HL-60/S4 (cell line): ENCODE results near the gene NREP.

ENCODE experiments used
- in situ Hi-C: fragments of 300-500 bp; cut with MboI; formaldehyde crosslinking; loops from 2 replicates; pipeline ENCODE4 v1.14.3; 2022; ENCODE audit warnings: low sequenced_read_pairs

Gene NREP

DNA sequence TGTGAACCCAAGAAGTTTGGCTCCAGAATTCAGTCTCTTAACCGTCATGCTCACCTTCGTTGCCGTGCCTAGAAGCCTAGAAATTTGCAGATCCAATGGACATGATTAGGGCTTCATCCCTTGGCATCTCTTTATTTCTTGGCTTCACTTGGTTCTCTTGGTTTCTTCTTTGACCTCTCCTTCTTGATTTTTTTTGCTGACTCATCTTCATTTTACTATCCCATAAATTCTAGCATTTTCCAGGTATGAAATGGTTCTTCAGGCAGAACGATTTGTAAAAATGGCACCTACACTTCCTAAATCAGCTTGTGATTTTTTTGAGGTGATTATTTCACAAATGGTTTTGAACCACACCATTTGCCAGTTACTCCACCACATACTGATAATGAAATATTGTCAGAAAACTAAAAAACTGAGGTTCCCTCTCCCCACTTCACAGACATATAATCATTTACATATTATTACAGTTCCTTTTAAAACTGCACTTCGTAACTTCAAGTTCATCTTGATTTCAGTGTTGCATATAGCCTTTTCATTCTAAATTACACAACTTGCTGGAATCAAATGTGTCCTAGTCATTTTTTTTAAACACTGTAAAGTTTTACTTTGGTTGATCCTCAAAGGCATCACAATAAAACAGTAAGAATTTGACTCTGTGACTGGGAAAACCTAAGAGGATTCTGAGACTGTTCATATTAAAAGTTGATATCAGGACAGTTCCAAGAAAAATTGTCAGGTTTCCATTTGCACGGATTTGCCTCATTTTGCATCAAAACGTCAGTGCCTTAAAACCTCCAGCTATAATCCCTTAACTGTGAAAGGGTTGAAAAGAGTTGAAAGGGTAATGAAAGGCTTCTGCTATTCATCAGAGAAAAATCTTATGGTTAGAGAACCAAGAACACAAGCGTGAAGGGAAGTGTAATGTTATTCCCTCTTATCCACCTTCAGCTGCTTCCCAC lies 8.9 kb upstream of the NREP start:
- in situ Hi-C loops = no loop called here

DNA sequence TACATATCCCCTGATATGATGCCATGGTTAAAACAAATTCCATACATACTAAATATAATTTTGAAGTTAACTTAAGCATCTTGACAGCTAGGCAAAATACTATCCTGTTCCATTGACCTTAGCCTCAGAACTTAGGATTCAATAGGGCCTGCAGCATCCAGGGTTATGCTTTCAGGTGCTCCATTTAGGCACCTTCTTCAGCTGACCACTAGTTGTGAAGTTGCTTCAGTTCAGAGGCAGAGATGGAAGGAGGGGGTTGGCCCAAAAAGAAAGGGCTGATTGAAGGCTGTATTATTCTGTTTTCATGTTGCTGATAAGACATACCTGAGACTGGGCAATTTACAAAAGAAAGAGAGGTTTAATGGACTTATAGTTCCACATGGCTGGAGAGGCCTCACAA lies 7.0 kb upstream of the NREP start:
- in situ Hi-C loops = no loop called here

DNA sequence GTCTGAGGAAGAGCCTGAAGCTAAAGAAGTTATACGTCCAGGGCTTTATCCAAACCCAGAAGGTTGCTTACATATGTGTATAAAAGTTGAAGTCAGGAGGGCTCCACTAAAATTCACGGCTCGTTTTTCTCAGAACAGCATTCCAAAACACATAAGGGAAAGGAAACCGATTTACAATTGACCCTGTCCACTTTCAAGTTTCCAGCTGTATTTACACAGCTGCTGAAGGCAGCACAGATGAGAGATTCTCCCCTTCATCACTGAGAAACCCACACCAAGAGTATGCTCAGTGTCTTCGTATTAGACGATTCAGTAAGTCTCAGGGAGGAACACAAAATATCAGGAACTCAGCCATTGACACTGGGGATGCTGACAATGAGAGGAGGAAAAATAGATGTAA lies 5.9 kb upstream of the NREP start:
- in situ Hi-C loops = no loop called here

DNA sequence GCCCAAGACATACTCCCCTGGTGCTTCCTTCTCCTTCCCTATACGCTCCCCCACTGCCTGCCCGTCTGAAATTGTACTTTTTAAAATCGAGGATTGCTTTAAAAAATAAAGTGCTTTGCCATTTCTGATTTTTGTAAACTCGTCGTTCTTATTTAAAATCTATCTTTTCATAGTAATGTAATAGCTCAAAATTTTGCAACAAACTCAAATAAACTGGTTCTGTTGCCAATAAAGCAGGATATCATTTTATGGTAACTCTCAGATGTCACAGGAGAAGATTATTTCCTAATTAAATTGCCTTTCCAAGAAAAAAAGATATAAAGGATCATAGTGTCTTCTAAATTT lies 1.3 kb upstream of the NREP start:
- in situ Hi-C loops = no loop called here

DNA sequence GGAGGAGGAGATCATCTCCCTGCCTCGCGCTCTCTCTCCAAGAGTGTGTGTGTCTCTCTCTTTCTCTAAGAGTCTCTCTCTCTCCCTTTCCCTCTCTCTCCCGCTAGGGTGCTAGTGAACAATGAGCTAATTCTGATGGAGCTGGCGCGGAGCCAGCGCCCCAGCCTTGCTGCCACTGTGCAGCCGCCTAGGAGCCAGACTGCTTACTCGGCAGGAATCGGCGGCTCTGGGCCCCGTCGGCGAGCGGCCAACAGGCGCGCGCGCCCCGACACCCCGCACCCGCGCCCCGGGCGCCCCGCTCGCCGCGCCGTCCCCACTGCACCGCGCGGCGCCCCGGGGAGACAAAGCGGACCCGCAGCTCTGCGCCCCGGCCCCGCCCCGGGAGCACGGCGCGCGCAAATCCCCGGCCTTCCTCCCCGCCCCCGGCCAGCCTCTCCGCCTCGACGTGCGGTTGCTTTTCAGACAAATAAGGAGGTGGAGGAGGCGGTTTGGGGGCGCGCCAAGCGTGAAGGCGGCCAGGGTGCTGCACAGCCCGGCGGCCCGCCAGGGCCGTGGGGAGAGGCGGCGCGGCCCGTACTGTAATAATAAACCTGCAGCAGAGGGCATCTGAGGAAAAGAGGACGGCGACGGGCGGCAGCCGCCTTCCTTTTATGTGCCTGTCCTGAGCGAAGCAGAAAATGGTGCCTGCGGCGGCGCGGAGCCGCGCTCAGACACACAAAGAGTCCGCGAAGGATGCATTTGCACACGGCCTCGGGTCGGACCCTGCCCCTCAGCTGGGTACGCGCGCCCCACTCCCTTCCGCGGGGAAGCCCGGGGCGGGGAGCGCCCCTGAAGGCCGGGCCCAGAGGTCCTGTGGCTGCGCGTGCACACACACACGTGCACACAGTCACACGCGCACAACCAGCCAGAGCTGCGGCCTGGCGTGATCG lies 625 bp upstream of the NREP start:
- in situ Hi-C loops = no loop called here

DNA sequence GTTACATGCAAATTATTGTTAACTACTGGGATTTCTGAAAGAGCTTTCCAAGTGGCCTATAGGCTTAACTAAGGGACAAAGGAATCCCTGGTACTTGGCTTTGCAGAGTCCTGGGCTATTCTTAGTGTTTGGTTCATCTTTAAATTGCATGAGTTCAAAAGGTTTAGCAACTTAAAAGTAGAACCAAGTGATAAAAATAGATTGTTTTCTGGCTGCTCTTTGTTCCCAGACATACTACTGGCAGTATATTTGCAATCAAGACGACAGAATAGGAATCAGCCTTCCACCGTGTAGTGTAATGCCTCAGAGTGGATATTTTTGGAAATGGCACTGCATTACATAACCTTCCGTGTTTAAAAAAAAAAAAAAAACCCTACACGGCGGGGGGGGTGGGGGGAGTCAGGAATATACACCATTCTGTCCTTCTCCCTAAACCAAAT lies 1.0 kb downstream of the NREP start:
- in situ Hi-C loops = no loop called here

DNA sequence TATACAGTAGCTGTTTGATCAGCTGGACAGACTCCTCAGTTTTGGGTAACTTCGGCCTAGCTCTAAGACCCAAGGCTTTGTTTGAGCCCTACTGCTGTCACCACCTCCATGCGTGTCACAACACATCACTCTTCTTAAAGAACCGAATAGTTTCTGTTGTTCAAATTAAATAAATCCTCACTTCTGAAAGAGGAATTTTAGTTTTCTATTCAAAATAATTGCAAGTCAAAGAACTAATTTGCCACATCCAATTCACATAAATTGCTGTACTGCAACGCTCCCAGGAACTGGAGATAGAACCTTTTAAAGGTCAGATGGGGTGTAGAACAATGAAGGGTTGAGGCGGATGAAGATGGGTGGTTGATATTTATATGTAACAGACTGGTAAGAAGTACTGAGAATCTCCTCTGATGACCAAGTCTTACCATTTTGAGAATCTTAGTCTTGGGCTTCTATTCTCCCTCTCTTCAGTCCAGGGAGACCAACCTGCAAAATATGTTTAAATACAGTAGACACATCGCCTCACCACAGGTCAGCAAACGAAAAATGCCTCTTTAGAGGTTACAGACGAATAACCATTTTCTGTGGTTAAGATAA lies 1.6 kb downstream of the NREP start:
- in situ Hi-C loops = no loop called here

DNA sequence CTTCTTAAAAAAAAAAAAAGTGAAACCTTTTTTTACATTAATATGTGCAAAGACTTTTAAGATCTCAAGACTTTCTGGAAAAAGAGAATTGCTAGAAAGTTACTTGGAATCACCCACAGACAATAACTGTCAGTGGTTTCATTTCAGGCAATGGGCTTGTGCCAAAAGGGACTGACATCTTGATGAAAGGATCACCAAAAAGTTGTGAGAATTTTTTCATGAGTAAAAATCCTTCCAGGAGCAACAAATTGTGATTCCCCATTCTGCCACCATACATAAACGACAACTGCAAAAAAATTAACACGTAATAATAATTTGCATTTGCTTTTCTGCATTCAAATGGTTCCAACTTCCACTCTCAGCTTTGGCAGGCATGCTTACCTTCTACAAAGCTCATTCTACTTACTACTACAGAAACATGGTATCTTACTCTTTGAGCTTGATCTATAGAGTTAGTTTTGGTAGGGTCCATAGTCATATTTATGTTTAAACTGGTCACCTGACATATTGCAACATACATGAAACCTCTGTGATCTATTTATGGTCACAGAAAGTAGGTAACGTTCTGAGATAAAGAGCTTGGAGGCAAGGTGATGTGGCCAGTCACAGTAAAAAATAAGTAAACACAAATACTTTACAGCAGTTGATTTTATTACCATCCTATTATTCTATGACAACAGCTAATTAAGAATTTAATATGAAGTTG lies 3.0 kb downstream of the NREP start:
- in situ Hi-C loops = no loop called here

DNA sequence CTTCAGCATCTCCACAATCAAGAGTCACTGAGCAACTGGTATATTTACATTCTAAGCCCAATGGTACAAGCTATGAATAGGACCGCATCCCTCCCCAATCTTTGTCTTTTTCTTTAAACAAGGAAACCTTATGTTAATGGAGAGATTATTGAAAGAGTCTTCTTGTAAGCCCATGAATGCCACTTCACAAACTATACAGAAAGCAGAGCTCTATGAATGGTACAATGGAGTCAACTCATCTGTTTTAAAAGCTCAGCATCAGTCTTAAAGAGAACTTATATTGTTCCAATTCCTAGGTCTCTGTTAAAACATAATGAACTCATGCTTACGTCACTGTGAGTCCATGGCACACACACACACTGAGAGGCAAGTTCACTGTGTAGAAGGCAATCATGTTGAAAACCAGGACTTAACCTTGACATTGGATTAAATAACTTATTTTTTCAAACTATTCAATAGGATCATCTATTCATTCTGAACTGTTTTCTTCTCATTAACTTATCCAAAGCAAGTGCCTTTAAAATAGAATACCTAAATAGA lies 4.5 kb downstream of the NREP start:
- in situ Hi-C loops = no loop called here

DNA sequence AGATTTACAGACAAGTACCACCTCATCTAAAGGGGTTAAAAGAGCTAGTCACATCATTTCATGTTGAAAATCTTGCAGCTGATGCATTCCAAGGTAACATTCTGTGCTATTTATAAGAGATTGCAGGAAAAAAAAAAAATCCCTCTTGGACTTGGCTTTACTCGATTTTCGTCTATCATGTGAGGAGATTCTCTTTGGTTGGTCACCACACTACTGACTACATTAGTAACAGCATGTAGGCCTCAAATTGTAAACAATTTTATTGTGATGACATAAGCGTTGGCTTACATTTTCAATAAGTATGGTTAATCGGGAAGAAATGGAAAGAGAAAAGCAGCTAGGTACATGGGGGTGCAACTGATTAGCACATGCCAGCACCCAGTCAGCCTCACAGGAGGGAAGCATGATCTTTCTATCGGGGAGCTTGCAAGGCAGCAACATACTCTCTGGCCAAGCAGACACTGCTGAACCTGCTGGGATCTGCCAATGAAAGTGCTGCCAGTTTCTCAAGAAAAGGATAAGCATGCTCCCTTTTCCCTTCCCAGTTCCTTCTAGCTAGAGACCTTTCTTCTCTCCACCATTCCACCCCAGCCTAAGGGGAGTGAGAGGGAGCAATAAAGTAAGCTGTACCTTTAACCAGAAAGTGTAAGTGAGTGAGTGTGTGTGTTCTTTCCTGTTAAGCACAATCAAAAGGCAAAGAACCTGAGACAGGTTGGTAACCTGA lies 7.5 kb downstream of the NREP start:
- in situ Hi-C loops = no loop called here

DNA sequence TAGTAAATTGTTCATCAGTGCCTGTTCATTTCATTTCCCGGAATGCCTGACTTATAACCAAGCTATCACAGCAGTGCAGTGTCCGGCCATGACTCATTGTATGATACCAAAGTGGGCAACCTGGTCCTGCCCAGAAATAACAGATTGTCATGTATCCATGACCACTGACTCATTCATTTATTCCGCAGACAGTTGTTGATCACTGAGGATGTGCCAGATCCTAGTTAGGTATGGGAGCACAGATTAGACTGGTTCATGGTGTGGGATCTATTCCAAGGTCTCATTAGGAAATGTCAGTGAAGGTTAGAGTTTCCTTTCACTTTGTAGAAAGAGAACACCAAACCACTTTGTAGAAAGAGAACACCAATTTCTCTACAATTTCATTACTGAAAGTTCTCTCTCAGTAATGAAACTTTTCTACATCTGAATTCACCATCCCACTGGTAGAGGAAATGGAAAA lies 8.7 kb downstream of the NREP start:
- in situ Hi-C loops = no loop called here

DNA sequence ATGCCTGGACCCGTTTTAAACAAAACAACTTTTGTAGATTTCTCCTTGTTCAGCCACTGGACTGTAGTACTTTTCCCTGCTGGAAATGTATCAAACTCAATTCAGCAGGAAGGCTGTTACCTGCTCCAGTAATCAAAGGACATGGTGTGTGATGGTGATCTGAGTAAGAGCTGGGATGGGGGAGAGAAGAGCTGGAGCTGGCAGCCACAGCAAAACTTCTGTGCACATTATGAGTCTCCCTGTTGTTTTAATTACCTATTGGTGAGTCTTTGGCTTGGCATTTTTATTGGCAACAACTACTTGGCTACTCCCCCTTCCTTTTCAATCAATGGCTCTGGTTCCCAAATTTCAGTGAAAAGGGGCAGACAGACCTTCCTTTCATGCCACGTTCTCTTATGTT lies 9.7 kb downstream of the NREP start:
- in situ Hi-C loops = no loop called here

DNA sequence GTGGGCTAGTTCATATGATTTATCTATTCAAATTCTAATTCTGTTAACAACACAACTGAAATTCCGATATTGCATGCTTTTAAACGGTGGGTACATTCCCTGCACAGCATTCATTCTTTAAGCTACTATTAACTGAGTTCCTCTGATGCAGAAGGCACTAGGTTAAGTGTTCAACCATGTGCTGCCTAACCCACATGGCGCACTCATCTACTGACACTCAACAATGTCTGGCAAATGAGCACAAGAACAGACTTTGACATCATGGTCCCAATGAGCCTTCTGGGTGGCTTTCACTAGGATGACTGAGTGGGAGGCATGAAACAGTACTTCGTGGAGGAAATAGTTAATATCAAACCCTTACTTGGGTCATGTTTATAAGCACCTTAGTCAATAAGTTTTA lies 10.2 kb downstream of the NREP start:
- in situ Hi-C loops = no loop called here

DNA sequence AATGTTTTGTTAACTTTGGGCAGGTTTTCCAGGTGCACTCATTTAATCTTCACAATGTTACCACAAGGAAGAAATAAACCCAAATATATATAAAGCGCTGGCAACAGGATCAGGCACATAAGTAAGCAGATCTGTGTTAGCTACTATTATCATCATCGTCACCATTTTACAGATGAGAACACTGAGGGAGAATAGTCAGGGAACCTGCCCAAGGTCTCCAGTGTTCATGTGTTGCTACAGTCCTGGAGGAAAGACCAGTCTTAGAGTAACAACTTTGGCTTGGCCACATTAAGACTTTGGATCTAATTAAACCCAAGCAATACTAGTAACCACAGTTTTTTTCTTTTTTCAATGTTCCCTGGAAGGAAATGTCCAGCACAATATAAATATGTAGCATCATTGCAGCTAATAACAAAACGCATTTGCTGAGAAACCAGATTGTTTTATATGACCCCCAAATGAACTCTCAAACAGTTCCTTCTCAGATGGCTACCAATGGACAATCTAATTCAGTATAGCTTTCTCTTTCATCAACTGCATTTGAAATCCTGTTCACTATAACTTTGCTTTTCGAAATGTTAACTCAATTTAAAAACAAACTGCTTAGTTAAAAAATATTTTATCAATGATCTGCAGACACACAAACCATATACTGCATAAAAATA lies 11.8 kb downstream of the NREP start:
- in situ Hi-C loops = no loop called here

DNA sequence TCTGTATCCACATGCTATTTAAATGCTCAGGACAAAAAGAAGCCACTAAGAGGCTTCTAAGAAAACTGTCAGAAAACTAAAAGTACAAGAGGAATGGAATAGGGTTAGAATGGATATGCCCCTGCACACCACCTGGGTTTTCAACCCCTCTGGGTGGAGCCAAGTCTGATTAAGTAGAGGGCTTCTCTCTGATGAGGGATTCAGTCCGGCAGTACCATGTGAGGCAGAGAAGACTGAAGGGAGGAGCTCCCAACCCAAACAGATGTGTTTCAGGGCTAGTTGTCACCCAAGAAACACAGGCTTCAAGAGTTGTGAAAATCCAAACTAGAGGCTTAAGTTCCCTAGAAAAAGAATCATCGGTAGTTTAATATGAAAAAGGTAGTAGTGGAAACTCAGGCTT lies 12.5 kb downstream of the NREP start:
- in situ Hi-C loops = no loop called here

DNA sequence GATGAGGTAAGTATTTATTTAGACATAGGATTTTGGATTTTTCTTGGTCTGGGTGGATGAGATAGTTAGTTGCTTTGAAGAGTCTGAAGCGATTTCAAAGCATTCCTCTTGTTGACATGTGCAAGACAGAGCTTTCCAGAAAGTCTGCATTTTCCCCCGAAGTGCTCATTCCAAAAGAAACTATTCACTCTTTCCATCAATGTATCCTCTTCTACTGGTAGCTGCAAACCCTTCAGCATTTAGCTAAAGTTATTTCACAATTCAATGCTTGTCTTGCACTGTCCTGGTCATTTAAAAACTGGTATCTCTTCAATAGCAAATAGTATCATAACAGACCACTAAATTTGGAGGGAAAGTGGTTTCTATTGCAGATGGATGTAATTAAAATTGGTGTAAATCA lies 13.0 kb downstream of the NREP start:
- in situ Hi-C loops = no loop called here

DNA sequence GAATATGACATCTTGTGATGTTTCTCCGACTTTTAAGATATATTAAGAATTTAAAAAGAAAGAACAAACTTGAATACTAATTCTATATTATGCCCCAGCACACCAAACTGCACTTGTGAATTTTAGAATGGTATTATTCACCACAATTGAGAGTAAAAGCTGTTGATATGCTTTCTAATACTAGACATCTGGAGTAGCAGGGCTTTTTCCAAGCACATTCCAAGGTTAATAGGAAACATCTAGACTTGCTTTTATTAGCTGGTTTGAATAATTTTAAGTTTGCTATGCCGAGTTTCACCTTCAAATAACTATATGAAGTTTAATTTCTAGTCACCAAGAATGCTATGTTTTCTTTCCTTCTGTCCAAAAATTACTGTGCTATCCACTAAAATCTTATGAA lies 13.5 kb downstream of the NREP start:
- in situ Hi-C loops = no loop called here

DNA sequence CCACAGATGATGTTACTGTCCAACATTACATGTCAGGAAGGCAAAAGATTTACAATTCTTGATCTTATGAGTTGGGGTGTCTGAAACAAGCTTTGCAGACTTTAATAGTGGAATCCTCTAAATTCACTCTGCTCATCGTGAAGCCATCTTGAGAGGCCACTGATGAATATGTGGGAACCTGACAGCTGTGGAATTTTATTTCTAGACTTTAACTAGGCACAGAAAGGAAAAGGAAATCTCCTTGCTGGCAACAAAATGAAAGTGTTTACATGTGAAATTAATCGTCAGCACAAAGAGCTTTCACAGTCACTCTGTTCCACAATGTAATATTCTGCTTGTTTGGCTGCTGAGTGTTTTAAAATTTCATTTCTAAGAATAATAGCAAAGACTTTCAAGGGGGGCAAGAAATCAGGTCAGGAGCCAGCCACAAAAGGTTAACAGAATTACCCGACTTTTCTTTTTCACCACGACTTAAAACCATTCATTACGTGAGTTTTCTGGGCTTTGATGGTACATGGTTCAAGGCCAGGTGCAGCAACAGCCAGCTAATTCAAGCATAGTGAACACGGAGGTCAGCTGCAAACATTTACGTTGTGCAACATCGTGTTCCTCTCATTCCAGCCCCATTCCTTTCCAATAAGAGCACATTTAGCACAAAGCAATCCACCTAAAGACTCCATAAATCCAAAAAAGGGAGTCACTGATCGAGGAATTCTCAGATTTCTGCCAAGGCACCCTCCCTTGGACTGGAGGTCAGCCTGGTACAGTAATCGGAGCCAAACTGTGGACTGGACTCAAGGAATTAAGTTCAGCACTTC lies 14.6 kb downstream of the NREP start:
- in situ Hi-C loops = no loop called here
